Keratinocyte (primary cell): ENCODE data around the gene ZBTB46.

ENCODE experiments used
- CTCF ChIP-seq, 3 experiments: IDR thresholded peaks in 1 of 3; conservative IDR thresholded peaks in 1 of 3; optimal IDR thresholded peaks in 1 of 3; 2 replicates in 2 of 3; 3 replicates in 1 of 3; pipeline versions ENCODE3 to v1.5.1; 2011; ENCODE audit warnings: low read length in 3 of 3, mild to moderate bottlenecking in 3 of 3, moderate library complexity in 2 of 3, control low read depth in 1 of 3, inconsistent platforms in 1 of 3; ENCODE audit not compliant: insufficient read depth in 2 of 3; ENCODE audit errors: extremely low read depth in 1 of 3
- EZH2 ChIP-seq: IDR thresholded peaks from one replicate; pipeline ENCODE4 v1.6.1; 2012; ENCODE audit warnings: inconsistent platforms, mild to moderate bottlenecking, low read length, moderate library complexity

- no peak for TF ChIP-seq CTCF (optimal IDR thresholded peaks at IDR 0.05 in 1 of 3, IDR thresholded peaks at IDR 0.05 in 1 of 3, conservative IDR thresholded peaks at IDR 0.05 in 1 of 3; ENCODE audit: extremely low read depth in 1 of 3, insufficient read depth in 2 of 3, low read length in 3 of 3)
- no peak for TF ChIP-seq EZH2
Measured at GRCh38 chr20:63864545-63864977, 33.5 kb upstream of the ZBTB46 start.
